K562 (cell line): ENCODE data around the gene ISYNA1. TPM values are rescaled to one million over a fixed set of nuclear protein-coding genes. Genes with fewer than 3 reads are reported as not detected.

Experiments
- CHCHD3 ChIP-seq: fragments of 250-450 bp; sonication (Bioruptor Pico); IDR thresholded peaks from 2 replicates; pipeline ENCODE4 v2.1.2; 2022; ENCODE audit warnings: mild to moderate bottlenecking
- DACH1 ChIP-seq: fragments of 450-650 bp; IDR thresholded peaks from 2 replicates; pipeline ENCODE4 v1.6.1; 2018; ENCODE audit not compliant: partially characterized antibody
- ETV1 ChIP-seq: fragments of 450-650 bp; conservative IDR thresholded peaks from 2 replicates; pipeline ENCODE4 v1.6.1; 2016; ENCODE audit warnings: missing genetic modification characterization, control low read depth, low read depth, missing compliant biosample characterization
- HLTF ChIP-seq: fragments of 450-650 bp; IDR thresholded peaks from 2 replicates; pipeline ENCODE4 v1.6.1; 2016
- KLF16 ChIP-seq: IDR thresholded peaks from 2 replicates; pipeline ENCODE4 v1.6.1; 2016; ENCODE audit warnings: antibody characterized with exemption
- MEF2A ChIP-seq: IDR thresholded peaks from 2 replicates; pipeline ENCODE4 v1.6.1; 2011; ENCODE audit warnings: low read depth, mild to moderate bottlenecking, low read length, moderate library complexity; ENCODE audit not compliant: control insufficient read depth
- NCOA2 ChIP-seq, 2 experiments: fragments of 450-650 bp; IDR thresholded peaks; 2 replicates each; pipeline ENCODE4 v1.6.1; 2018; ENCODE audit warnings: mild to moderate bottlenecking in 2 of 2, moderate library complexity in 1 of 2; ENCODE audit not compliant: partially characterized antibody in 2 of 2
- NEUROD1 ChIP-seq: fragments of 150-350 bp; IDR thresholded peaks from 2 replicates; pipeline ENCODE4 v1.6.1; 2014; ENCODE audit warnings: borderline replicate concordance, low read length, low read depth; ENCODE audit not compliant: partially characterized antibody
- RBM22 ChIP-seq: fragments of 200-400 bp; formaldehyde crosslinking; IDR thresholded peaks from 2 replicates; pipeline ENCODE4 v1.6.1; 2018; ENCODE audit warnings: low read length, low read depth; ENCODE audit not compliant: poor library complexity, severe bottlenecking
- RCOR1 ChIP-seq, 2 experiments: IDR thresholded peaks; 2 replicates each; pipeline ENCODE4 v1.6.1; 2012; ENCODE audit warnings: low read depth in 2 of 2, low read length in 2 of 2, borderline replicate concordance in 1 of 2, improper control_type of control experiment in 1 of 2
- RUNX1 ChIP-seq: sonication (generic); IDR thresholded peaks from 2 replicates; pipeline ENCODE4 v1.6.1; 2016; ENCODE audit warnings: antibody characterized with exemption, low read depth
- SETDB1 ChIP-seq: IDR thresholded peaks from one replicate; pipeline ENCODE4 v1.6.1; 2012; ENCODE audit warnings: low read length, control low read depth, inconsistent platforms
- SIN3A ChIP-seq, 2 experiments: fragments of 150-350 bp in 1 of 2; IDR thresholded peaks; 2 replicates each; pipeline ENCODE4 v1.6.1; 2011 to 2016; ENCODE audit warnings: borderline replicate concordance in 2 of 2, low read depth in 2 of 2, low read length in 2 of 2, mild to moderate bottlenecking in 2 of 2, moderate library complexity in 2 of 2; ENCODE audit not compliant: control insufficient read depth in 1 of 2
- SMAD2 ChIP-seq: fragments of 150-350 bp; IDR thresholded peaks from 2 replicates; pipeline ENCODE4 v1.6.1; 2014; ENCODE audit warnings: low read depth, mild to moderate bottlenecking, low read length
- STAT5A ChIP-seq: IDR thresholded peaks from 2 replicates; pipeline ENCODE4 v1.6.1; 2012; ENCODE audit warnings: low read length, inconsistent platforms, borderline replicate concordance
- TEAD1 ChIP-seq, 2 experiments: fragments of 450-650 bp in 1 of 2; sonication (generic) in 1 of 2; formaldehyde crosslinking; IDR thresholded peaks; 2 replicates each; pipeline versions ENCODE4 v1.4.0 to v1.8.0; 2020 to 2022; ENCODE audit warnings: mild to moderate bottlenecking in 2 of 2, missing genetic modification reagents in 1 of 2
- TGIF2 ChIP-seq: sonication (generic); formaldehyde crosslinking; IDR thresholded peaks from 2 replicates; pipeline ENCODE4 v1.8.1; 2022; ENCODE audit warnings: mild to moderate bottlenecking, missing genetic modification reagents, moderate library complexity
- TSC22D4 ChIP-seq: fragments of 450-650 bp; IDR thresholded peaks from 2 replicates; pipeline ENCODE4 v1.6.1; 2016; ENCODE audit warnings: missing genetic modification characterization, missing biosample characterization, control low read depth
- YY1 ChIP-seq, 3 experiments: IDR thresholded peaks; 2 replicates each; pipeline ENCODE4 v1.6.1; 2011; ENCODE audit warnings: low read length in 2 of 3, mild to moderate bottlenecking in 2 of 3, moderate library complexity in 2 of 3, borderline replicate concordance in 1 of 3, control low read depth in 1 of 3, low read depth in 1 of 3; ENCODE audit not compliant: insufficient read depth in 3 of 3, insufficient replicate concordance in 2 of 3, control insufficient read depth in 1 of 3, insufficient read length in 1 of 3; ENCODE audit errors: extremely low read depth in 1 of 3
- ZNF197 ChIP-seq: fragments of 200-800 bp; sonication (Bioruptor generic); IDR thresholded peaks from 2 replicates; pipeline ENCODE4 v1.6.1; 2016; ENCODE audit warnings: low read depth, missing genetic modification characterization, missing compliant biosample characterization
- ZNF212 ChIP-seq: fragments of 450-650 bp; formaldehyde crosslinking; IDR thresholded peaks from 2 replicates; pipeline ENCODE4 v1.4.0; 2020; ENCODE audit warnings: mild to moderate bottlenecking
- ZNF23 ChIP-seq: fragments of 250-450 bp; sonication (Bioruptor Pico); IDR thresholded peaks from 2 replicates; pipeline ENCODE4 v1.4.0; 2020; ENCODE audit warnings: mild to moderate bottlenecking
- ZNF696 ChIP-seq: fragments of 250-450 bp; sonication (Bioruptor Pico); conservative IDR thresholded peaks from 2 replicates; pipeline ENCODE4 v1.4.0; 2020; ENCODE audit warnings: mild to moderate bottlenecking, moderate library complexity
- polyA plus RNA-seq, 8 experiments: library from polyadenylated mRNA; depleted of rRNA in 4 of 8; stranded (reverse) in 5 of 8; unstranded in 3 of 8; fragments of >200 nt; fragmentation: Nextera tagmentation in 2 of 8; fragmentation: Illumina TruSeq in 1 of 8; extraction: Ambion mirVana in 2 of 8; extraction: Trizol in 1 of 8; gene quantifications; 2 replicates each; pipeline versions ENCODE4 v1.2.1 to v1.2.3, GENCODE V29; 2011 to 2014; ENCODE audit warnings: inconsistent platforms in 1 of 8, missing spikeins in 1 of 8
- total RNA-seq, 7 experiments: library from RNA; depleted of rRNA in 6 of 7; stranded (reverse); fragments of >200 nt in 6 of 7; fragmentation: Illumina TruSeq in 2 of 7; extraction: Trizol in 2 of 7; gene quantifications; 2 replicates each; pipeline versions ENCODE4 v1.2.1 to v1.2.3, GENCODE V29; 2011 to 2021; ENCODE audit warnings: low replicate concordance in 1 of 7
- TF ChIP-seq, protein P1 (sequence below): fragments of 450-650 bp; IDR thresholded peaks from 2 replicates; pipeline ENCODE4 v1.6.1; 2017; ENCODE audit warnings: antibody characterized with exemption
- TF ChIP-seq, protein P2 (sequence below): sonication (generic); formaldehyde crosslinking; IDR thresholded peaks from 2 replicates; pipeline ENCODE4 v1.8.1; 2023; ENCODE audit warnings: mild to moderate bottlenecking, missing genetic modification reagents

Gene ISYNA1
- total and polyA plus RNA-seq, 9 of the 15 experiments (the other 6 are each of a cell fraction or from before 2014, with no cell fraction given) = 21.8 to 460 (median 93.2) TPM

DNA sequence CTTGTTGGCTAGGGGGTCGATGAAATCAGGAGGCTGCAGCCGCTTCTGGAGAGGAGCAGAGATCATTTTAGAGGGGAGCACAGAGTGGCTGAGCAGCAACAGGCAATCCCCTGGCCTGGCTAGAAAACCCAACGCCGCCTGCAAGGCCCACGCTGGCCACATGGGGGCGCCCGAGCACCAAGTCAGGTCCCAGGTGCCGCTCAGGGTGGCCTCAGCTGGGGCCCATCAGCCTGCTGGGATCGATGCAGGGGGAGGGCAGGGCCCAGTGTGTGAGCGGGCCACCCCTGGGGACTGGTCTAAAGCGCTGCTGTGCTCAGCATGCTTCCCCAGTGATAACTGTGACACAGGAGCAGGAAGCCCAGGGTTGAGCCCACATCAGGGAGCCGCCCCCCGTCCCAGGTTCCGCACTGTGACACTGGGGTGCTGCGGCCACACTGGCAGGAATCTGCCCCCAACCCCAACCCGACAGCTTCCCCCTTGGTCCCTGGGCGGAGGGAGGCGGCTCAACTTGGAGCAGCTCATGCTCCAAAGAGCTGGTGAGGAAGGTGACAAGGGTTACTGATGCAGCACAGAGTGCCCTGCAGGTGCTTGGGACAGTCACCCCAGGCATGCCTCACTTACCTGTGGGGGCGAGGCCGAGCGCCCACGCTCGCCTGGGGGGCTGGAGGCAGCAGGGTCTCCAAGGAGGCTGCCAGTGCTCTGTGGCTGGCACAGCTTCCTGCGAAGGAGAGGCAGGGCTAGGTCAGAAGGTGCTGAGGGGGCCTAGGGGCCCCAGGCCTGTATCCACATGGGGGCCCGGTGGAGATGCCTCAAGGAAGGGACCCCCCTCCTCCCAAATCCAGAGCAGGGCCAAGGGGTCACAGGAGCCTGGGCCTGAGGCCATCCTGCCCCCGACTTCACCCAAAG lies 13.3 kb upstream of the ISYNA1 start (continued):
- TF ChIP-seq SIN3A (IDR thresholded peaks at IDR 0.05; ENCODE audit: borderline replicate concordance in 2 of 2, control insufficient read depth in 1 of 2, low read depth in 2 of 2, low read length in 2 of 2) (no peak), STAT5A (no peak), RBM22 (peak; percentile 46), NEUROD1 (no peak), DACH1 (peak; percentile 35), NCOA2 (IDR thresholded peaks at IDR 0.05; ENCODE audit: partially characterized antibody in 2 of 2) (no peak), SETDB1 (no peak), TSC22D4 (tag) (no peak), ETV1 (tag) (no peak), ZNF197 (no peak), MEF2A (no peak), YY1 (IDR thresholded peaks at IDR 0.05; ENCODE audit: borderline replicate concordance in 1 of 3, control insufficient read depth in 1 of 3, extremely low read depth in 1 of 3, insufficient read depth in 3 of 3, insufficient read length in 1 of 3, insufficient replicate concordance in 2 of 3, low read depth in 1 of 3, low read length in 2 of 3) (peak in 1 of 3 experiments; percentile 54), ZNF23 (no peak), TGIF2 (CRISPR knock-in tag) (no peak), TEAD1 (CRISPR knock-in tag; IDR thresholded peaks at IDR 0.05) (no peak), KLF16 (0 out of 2 replicates have a peak, but pooled peaks have one; percentile 42), CHCHD3 (no peak), ZNF696 (no peak), RUNX1 (no peak), ZNF212 (CRISPR knock-in tag) (no peak), RCOR1 (IDR thresholded peaks at IDR 0.05; ENCODE audit: borderline replicate concordance in 1 of 2, low read depth in 2 of 2, low read length in 2 of 2) (0 out of 4 replicates have a peak, but pooled peaks of 1 of the 2 experiments have one; percentile 26), HLTF (no peak), SMAD2 (no peak)
- TF ChIP-seq, protein P1, sequence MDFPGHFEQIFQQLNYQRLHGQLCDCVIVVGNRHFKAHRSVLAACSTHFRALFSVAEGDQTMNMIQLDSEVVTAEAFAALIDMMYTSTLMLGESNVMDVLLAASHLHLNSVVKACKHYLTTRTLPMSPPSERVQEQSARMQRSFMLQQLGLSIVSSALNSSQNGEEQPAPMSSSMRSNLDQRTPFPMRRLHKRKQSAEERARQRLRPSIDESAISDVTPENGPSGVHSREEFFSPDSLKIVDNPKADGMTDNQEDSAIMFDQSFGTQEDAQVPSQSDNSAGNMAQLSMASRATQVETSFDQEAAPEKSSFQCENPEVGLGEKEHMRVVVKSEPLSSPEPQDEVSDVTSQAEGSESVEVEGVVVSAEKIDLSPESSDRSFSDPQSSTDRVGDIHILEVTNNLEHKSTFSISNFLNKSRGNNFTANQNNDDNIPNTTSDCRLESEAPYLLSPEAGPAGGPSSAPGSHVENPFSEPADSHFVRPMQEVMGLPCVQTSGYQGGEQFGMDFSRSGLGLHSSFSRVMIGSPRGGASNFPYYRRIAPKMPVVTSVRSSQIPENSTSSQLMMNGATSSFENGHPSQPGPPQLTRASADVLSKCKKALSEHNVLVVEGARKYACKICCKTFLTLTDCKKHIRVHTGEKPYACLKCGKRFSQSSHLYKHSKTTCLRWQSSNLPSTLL = no peak
- TF ChIP-seq, protein P2, sequence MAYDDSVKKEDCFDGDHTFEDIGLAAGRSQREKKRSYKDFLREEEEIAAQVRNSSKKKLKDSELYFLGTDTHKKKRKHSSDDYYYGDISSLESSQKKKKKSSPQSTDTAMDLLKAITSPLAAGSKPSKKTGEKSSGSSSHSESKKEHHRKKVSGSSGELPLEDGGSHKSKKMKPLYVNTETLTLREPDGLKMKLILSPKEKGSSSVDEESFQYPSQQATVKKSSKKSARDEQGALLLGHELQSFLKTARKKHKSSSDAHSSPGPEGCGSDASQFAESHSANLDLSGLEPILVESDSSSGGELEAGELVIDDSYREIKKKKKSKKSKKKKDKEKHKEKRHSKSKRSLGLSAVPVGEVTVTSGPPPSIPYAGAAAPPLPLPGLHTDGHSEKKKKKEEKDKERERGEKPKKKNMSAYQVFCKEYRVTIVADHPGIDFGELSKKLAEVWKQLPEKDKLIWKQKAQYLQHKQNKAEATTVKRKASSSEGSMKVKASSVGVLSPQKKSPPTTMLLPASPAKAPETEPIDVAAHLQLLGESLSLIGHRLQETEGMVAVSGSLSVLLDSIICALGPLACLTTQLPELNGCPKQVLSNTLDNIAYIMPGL (CRISPR knock-in tag) = no peak
